GM18907 (cell line): ENCODE data around the gene LMF1.

ENCODE experiments used
- ATAC-seq: cut with Tn5 transposase; IDR thresholded peaks from one replicate; pipeline ENCODE4 v1.9.1; 2021; ENCODE audit warnings: mild to moderate bottlenecking, moderate library complexity; ENCODE audit not compliant: unreplicated experiment

LMF1 gene

GRCh38 chr16:916035-916799 lies 54.6 kb downstream of the LMF1 start:
- ATAC-seq: no peak

DNA sequence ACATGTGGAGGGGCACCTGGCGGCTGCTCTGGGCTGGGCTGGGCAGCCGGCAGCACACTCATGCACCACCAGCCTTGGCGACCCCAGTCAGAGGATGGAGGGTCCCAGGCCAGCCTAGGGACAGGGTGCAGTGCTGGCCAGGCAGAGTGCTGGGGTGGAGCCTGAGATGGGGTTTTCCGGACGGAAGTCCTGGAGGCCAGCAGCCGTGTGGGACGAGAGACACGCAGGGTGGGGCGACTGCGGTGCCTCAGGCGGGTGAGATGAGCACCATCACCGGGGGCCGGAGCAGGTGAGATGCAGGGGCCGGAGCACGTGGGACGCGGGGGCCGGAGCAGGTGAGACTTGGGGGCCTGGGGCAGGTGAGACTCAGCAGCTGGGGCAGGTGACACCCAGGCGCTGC lies 55.2 kb downstream of the LMF1 start:
- ATAC-seq: no peak

DNA sequence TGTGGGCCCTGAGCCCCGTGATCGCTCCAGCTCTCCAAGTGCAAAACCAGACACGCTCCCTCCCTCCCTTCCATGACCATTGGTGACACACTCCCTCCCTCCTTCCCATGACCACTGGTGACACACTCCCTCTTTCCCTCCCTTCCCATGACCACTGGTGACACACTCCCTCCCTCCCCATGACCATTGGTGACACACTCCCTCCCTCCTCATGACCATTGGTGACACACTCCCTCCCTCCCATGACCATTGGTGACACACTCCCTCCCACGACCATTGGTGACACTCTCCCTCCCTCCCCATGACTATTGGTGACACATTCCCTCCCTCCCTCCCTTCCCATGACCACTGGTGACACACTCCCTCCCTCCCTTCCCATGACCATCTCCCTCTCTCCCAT lies 56.3 kb downstream of the LMF1 start:
- no peak for ATAC-seq

- ATAC-seq: no peak
Measured at GRCh38 chr16:913817-914439, 56.9 kb downstream of the LMF1 start.

GRCh38 chr16:912684-913613 lies 57.8 kb downstream of the LMF1 start:
- ATAC-seq: no peak

- no peak for ATAC-seq
Measured at GRCh38 chr16:912322-912683, 58.5 kb downstream of the LMF1 start.

GRCh38 chr16:911604-912321 lies 59.0 kb downstream of the LMF1 start:
- ATAC-seq: no peak

- no peak for ATAC-seq
Measured at GRCh38 chr16:911101-911500, 59.7 kb downstream of the LMF1 start.

- ATAC-seq: no peak
Measured at GRCh38 chr16:910181-910580, 60.6 kb downstream of the LMF1 start.

GRCh38 chr16:909281-910000 lies 61.3 kb downstream of the LMF1 start:
- no peak for ATAC-seq

DNA sequence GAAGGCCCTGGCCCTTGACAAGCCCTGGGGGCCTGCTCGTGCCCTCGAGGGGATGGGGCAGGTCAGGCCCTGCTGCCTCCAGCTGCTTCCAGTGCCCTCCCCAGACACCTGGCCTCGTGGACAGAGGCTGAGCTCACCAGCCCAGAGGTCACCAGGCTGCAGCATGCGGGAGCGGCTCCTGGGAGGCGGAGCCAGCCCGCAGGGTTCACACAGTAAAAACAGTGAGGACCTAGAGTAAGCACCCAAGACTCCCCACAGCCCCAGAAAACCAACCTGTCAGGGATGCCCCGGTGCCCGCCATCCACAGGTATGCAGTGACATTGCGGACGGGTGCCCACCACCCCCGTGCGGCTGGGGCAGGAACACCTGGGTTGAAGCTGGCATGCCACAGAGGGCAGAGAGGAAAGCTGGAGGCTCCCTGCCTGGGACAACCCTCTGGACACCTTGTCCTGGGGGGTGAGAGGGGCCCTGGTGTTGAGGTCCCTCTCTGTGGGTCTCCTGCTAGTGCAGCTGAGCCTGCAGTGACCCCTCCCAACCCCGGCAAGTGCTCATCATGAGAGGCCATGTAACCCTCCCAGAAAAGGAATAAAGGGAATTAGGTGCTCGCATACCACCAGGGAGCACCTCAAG lies 62.1 kb downstream of the LMF1 start:
- ATAC-seq: no peak

DNA sequence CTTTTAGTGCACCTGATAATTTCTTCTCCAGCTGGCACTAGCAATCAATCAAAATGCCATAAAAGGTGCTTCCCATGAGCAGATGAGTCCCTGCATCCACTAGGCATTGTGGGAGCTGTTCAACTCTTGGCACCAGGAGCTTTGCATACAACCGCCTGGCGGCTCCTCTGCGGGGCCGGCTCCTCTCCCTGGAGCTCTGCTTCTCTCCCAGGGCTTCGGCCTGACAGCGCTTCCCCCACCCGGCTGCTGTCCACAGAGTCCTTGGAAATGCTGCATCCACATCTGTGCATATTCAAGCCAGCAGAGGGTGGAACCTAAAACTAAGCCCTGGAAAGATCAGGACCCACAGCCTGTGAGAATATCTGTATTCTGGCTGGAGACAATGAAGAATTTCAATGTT lies 62.9 kb downstream of the LMF1 start:
- no peak for ATAC-seq

- ATAC-seq: no peak
Measured at GRCh38 chr16:907361-907760, 63.4 kb downstream of the LMF1 start.

DNA sequence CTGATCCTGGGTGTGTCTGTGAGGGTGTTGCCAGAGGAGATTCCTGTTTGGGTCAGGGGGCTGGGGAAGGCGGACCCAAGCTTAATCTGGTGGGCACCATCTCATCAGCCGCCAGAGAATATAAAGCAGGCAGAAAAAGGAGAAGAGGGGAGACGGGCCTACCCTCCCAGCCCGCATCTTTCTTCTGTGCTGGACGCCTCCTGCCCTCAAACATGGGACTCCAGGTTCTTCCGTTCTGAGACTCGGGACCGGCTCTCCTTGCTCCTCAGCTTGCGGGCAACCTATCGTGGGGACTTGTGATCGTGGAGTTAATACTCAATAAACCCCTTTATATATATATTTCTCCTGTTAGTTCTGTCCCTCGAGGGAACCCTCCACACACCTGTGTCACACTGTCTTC lies 64.5 kb downstream of the LMF1 start:
- ATAC-seq: no peak

GRCh38 chr16:901715-902601 lies 68.8 kb downstream of the LMF1 start:
- no peak for ATAC-seq

GRCh38 chr16:901149-901548 lies 69.6 kb downstream of the LMF1 start:
- ATAC-seq: no peak

DNA sequence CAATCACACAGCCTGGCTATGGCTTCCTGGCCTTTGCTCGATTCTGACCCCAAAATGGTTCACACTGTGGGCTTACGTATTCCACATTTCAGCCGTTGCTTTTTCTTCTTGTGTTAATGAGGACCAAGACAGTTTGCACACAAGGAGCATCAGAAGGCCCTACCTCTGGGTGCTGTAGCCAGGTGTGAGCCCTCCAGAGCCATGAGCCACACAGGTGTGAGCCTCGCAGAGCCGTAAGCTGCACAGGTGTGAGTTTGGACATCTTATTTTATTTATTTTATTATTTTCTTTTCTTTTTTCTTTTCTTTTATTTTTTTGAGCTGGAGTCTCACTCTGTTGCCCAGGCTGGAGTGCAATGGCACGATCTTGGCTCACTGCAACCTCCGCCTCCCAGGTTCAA lies 70.6 kb downstream of the LMF1 start:
- ATAC-seq: no peak

- ATAC-seq: no peak
Measured at GRCh38 chr16:899683-900060, 71.1 kb downstream of the LMF1 start.
